PFSK-1 (cell line): Measurements from ENCODE around the gene KCNK3.

ENCODE experiments used
- FOXP2 ChIP-seq: optimal IDR thresholded peaks from 2 replicates; pipeline ENCODE3; 2011; ENCODE audit warnings: borderline replicate concordance, control low read depth, inconsistent platforms; ENCODE audit not compliant: insufficient read depth; ENCODE audit errors: extremely low read length, extremely low read depth
- POLR2AphosphoS5 ChIP-seq: IDR thresholded peaks from 2 replicates; pipeline ENCODE4 v1.6.1; 2012; ENCODE audit warnings: low read depth, mild to moderate bottlenecking, control low read depth, low read length, moderate library complexity
- REST ChIP-seq, 2 experiments: IDR thresholded peaks; 2 replicates each; pipeline versions ENCODE4 v1.6.1 to v1.8.0; 2011 to 2012; ENCODE audit warnings: low read depth in 2 of 2, low read length in 2 of 2, control low read depth in 1 of 2, inconsistent platforms in 1 of 2, mild to moderate bottlenecking in 1 of 2, moderate library complexity in 1 of 2; ENCODE audit not compliant: insufficient read depth in 1 of 2
- SIN3A ChIP-seq: IDR thresholded peaks from 2 replicates; pipeline ENCODE4 v1.6.1; 2012; ENCODE audit warnings: mild to moderate bottlenecking, low read length, moderate library complexity, borderline replicate concordance; ENCODE audit not compliant: insufficient read depth
- TAF1 ChIP-seq: IDR thresholded peaks from 2 replicates; pipeline ENCODE4 v1.6.1; 2012; ENCODE audit warnings: low read length, control low read depth, borderline replicate concordance; ENCODE audit not compliant: insufficient read depth

KCNK3 gene

GRCh38 chr2:26745609-26746327, 53.2 kb downstream of the KCNK3 start:
- TF ChIP-seq POLR2AphosphoS5 (no peak), TAF1 (no peak), REST (IDR thresholded peaks at IDR 0.05; ENCODE audit: insufficient read depth in 1 of 2, low read depth in 2 of 2, low read length in 2 of 2) (no peak), FOXP2 (no peak), SIN3A (no peak)

GRCh38 chr2:26746934-26747333, 54.4 kb downstream of the KCNK3 start:
- TF ChIP-seq TAF1 (no peak), FOXP2 (no peak), SIN3A (no peak), REST (IDR thresholded peaks at IDR 0.05; ENCODE audit: insufficient read depth in 1 of 2, low read depth in 2 of 2, low read length in 2 of 2) (no peak)

DNA sequence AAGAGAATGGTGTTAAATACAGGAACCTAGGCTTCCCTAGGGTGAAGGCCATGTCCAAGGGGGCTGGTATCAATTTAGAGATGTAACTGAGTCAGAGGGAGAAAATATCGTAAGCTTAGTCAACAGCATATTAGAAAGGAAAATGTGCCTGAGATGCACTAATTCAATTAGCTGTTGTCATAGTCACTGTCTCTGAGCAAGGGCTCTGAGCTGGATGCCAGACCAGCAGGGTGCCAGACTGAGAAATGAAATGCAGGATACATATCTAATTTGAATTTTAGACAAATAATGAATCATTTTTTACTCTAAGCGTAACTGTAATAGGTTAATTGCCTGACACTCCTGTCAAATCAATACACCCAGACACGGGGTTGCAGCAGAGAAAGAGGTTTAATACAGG, 60.1 kb downstream of the KCNK3 start:
- no peak for TF ChIP-seq FOXP2
- peak; percentile 43; the same call in 1 of the 2 replicates for TF ChIP-seq TAF1
- 0 out of 2 replicates have a peak, but pooled peaks have one; percentile 33 for TF ChIP-seq POLR2AphosphoS5
- TF ChIP-seq SIN3A: peak; percentile 64; the same call in 1 of the 2 replicates
- peak in 1 of 2 experiments; percentile 33; a peak in 1 of 4 replicates for TF ChIP-seq REST (IDR thresholded peaks at IDR 0.05; ENCODE audit: insufficient read depth in 1 of 2, low read depth in 2 of 2, low read length in 2 of 2)

- TF ChIP-seq POLR2AphosphoS5 (no peak), REST (IDR thresholded peaks at IDR 0.05; ENCODE audit: insufficient read depth in 1 of 2, low read depth in 2 of 2, low read length in 2 of 2) (no peak), TAF1 (no peak), SIN3A (no peak), FOXP2 (no peak)
Measured at GRCh38 chr2:26754539-26754938, 62.0 kb downstream of the KCNK3 start.

DNA sequence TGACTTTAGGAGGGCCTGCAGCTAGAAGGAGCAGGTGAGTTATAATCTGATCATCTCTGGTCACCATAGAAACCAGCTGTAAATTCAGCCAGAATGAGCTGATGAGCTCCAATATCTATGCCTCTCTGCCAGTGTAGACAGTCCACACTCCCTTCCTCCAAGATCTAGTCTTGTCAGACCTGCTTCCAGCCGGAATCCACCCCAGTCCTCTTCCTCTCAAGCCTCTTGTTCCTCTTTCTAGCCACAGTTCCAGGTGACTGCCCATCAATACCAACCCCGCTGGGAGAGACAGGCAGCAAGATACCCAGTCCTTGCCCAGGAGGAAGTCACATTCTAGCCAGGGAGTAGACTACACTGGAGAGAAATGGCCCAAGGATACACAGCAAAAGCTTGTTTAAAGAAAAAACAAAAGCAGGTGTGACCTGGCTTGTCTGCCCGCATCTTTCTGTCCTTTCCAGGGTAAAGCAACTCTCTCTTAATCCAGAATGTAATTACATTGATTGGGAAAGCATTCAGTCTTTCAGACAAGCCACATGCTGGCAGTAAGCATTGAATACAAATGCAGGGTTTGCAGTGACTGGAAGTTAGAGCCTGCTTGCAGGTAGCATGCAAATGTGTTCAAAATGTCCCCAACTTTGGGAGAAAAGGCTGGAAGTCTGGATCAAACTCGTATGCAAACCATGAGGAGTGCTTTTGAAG, 62.6 kb downstream of the KCNK3 start:
- TF ChIP-seq POLR2AphosphoS5: no peak
- TF ChIP-seq REST (IDR thresholded peaks at IDR 0.05; ENCODE audit: insufficient read depth in 1 of 2, low read depth in 2 of 2, low read length in 2 of 2): no peak
- no peak for TF ChIP-seq FOXP2
- no peak for TF ChIP-seq TAF1
